ENCODE data around the gene SARS1. TPM values are rescaled to one million over a fixed set of nuclear protein-coding genes. Genes with fewer than 3 reads are reported as not detected.

Gene SARS1
- total and polyA plus RNA-seq, 2 of the 13 experiments (the other 11 are each of a cell fraction or from before 2014, with no cell fraction given): 103 to 134 TPM

DNA sequence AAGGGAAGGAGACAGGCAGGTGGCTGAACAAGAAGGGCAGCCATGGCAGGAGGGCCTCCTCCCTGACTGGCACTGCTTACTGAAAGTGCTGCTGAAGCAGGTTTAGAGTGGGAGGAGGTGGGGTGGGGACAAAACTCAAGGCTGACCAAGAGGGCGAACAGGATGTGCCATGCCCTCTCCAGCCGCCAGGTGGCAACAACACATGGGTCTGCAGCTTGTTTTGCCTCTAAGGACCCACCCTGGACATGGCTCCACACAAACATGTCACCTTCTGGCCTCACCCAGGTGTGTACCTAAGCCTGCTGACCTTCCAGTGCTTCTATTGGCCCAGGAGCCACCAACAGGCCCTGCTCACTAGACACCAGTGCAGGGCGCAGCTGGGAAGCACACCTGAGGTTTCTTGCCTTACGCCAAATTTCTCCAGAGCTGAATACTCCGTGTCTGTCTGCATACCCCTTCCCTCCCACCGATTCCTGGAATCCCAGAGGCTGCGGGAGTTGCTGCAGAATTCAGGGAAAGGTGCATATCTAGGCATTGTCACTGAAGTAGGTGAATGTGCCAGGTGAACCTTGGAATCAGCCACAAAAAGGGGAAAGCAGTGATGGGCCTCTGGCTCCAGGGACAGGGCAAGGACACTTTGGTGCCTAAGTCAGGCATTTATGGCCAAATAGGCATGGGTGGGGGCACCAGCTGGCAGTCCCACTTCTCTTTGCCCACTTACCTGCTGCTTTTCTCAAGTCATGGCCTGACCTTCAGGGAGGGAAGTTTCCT, 63.9 kb downstream of the SARS1 start (continued):
- TF ChIP-seq, protein P1, sequence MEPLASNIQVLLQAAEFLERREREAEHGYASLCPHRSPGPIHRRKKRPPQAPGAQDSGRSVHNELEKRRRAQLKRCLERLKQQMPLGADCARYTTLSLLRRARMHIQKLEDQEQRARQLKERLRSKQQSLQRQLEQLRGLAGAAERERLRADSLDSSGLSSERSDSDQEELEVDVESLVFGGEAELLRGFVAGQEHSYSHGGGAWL (CRISPR knock-in tag; IDR thresholded peaks at IDR 0.05): no peak
- TF ChIP-seq SOX5 (CRISPR knock-in tag; IDR thresholded peaks at IDR 0.05; ENCODE audit: borderline replicate concordance): peak; percentile 60; the same call in 1 of the 2 replicates
- no peak for TF ChIP-seq ZFP62 (CRISPR knock-in tag; IDR thresholded peaks at IDR 0.05)
- TF ChIP-seq, protein P2, sequence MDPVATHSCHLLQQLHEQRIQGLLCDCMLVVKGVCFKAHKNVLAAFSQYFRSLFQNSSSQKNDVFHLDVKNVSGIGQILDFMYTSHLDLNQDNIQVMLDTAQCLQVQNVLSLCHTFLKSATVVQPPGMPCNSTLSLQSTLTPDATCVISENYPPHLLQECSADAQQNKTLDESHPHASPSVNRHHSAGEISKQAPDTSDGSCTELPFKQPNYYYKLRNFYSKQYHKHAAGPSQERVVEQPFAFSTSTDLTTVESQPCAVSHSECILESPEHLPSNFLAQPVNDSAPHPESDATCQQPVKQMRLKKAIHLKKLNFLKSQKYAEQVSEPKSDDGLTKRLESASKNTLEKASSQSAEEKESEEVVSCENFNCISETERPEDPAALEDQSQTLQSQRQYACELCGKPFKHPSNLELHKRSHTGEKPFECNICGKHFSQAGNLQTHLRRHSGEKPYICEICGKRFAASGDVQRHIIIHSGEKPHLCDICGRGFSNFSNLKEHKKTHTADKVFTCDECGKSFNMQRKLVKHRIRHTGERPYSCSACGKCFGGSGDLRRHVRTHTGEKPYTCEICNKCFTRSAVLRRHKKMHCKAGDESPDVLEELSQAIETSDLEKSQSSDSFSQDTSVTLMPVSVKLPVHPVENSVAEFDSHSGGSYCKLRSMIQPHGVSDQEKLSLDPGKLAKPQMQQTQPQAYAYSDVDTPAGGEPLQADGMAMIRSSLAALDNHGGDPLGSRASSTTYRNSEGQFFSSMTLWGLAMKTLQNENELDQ (CRISPR knock-in tag; IDR thresholded peaks at IDR 0.05; ENCODE audit: borderline replicate concordance): no peak
- no peak for TF ChIP-seq ZNF253 (CRISPR knock-in tag; IDR thresholded peaks at IDR 0.05; ENCODE audit: borderline replicate concordance)
- no peak for TF ChIP-seq ZNF382 (CRISPR knock-in tag; IDR thresholded peaks at IDR 0.05; ENCODE audit: borderline replicate concordance)
- peak; percentile 49; the same call in 1 of the 2 replicates for TF ChIP-seq DMAP1 (CRISPR knock-in tag; IDR thresholded peaks at IDR 0.05)
- no peak for TF ChIP-seq ZKSCAN1 (IDR thresholded peaks at IDR 0.05; ENCODE audit: low read length)
- no peak for TF ChIP-seq TMF1 (CRISPR knock-in tag; IDR thresholded peaks at IDR 0.05; ENCODE audit: low read depth)
- no peak for TF ChIP-seq ZNF572 (CRISPR knock-in tag; IDR thresholded peaks at IDR 0.05)
- TF ChIP-seq, protein P3, sequence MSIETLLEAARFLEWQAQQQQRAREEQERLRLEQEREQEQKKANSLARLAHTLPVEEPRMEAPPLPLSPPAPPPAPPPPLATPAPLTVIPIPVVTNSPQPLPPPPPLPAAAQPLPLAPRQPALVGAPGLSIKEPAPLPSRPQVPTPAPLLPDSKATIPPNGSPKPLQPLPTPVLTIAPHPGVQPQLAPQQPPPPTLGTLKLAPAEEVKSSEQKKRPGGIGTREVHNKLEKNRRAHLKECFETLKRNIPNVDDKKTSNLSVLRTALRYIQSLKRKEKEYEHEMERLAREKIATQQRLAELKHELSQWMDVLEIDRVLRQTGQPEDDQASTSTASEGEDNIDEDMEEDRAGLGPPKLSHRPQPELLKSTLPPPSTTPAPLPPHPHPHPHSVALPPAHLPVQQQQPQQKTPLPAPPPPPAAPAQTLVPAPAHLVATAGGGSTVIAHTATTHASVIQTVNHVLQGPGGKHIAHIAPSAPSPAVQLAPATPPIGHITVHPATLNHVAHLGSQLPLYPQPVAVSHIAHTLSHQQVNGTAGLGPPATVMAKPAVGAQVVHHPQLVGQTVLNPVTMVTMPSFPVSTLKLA (IDR thresholded peaks at IDR 0.05): no peak
- no peak for TF ChIP-seq ZNF780A (CRISPR knock-in tag; IDR thresholded peaks at IDR 0.05)
- TF ChIP-seq NR1H2 (CRISPR knock-in tag; IDR thresholded peaks at IDR 0.05; ENCODE audit: borderline replicate concordance, low read depth): no peak
- TF ChIP-seq ZNF484 (CRISPR knock-in tag; IDR thresholded peaks at IDR 0.05; ENCODE audit: borderline replicate concordance, low read depth): no peak
- TF ChIP-seq SIN3B (IDR thresholded peaks at IDR 0.05; ENCODE audit: low read length): no peak
- no peak for TF ChIP-seq JUND (CRISPR knock-in tag; IDR thresholded peaks at IDR 0.05)
- TF ChIP-seq ZNF44 (CRISPR knock-in tag; IDR thresholded peaks at IDR 0.05): 0 out of 2 replicates have a peak, but pooled peaks have one; percentile 59
- TF ChIP-seq SMAD9 (CRISPR knock-in tag; IDR thresholded peaks at IDR 0.05): no peak
- no peak for TF ChIP-seq HNRNPUL1 (IDR thresholded peaks at IDR 0.05; ENCODE audit: low read depth, low read length)
- TF ChIP-seq, protein P4, sequence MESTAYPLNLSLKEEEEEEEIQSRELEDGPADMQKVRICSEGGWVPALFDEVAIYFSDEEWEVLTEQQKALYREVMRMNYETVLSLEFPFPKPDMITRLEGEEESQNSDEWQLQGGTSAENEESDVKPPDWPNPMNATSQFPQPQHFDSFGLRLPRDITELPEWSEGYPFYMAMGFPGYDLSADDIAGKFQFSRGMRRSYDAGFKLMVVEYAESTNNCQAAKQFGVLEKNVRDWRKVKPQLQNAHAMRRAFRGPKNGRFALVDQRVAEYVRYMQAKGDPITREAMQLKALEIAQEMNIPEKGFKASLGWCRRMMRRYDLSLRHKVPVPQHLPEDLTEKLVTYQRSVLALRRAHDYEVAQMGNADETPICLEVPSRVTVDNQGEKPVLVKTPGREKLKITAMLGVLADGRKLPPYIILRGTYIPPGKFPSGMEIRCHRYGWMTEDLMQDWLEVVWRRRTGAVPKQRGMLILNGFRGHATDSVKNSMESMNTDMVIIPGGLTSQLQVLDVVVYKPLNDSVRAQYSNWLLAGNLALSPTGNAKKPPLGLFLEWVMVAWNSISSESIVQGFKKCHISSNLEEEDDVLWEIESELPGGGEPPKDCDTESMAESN (CRISPR knock-in tag; conservative IDR thresholded peaks at IDR 0.05): no peak
- TF ChIP-seq ZNF607 (CRISPR knock-in tag; IDR thresholded peaks at IDR 0.05; ENCODE audit: borderline replicate concordance): 0 out of 2 replicates have a peak, but pooled peaks have one; percentile 67
- TF ChIP-seq, protein P5, sequence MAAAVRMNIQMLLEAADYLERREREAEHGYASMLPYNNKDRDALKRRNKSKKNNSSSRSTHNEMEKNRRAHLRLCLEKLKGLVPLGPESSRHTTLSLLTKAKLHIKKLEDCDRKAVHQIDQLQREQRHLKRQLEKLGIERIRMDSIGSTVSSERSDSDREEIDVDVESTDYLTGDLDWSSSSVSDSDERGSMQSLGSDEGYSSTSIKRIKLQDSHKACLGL (CRISPR knock-in tag; IDR thresholded peaks at IDR 0.05): no peak

All from HepG2 (cell line).